B cell (primary cell): ENCODE data around the gene VASH1.

Experiments used
- CTCF ChIP-seq: fragments of 200-600 bp; IDR thresholded peaks from one replicate; pipeline ENCODE4 v1.8.0; 2022; ENCODE audit warnings: antibody characterized with exemption, mild to moderate bottlenecking
- EZH2 ChIP-seq: IDR thresholded peaks from 2 replicates; pipeline ENCODE4 v1.6.1; 2012; ENCODE audit warnings: borderline replicate concordance, low read depth, mild to moderate bottlenecking, moderate library complexity, low read length; ENCODE audit not compliant: insufficient read depth, poor library complexity, severe bottlenecking

GRCh38 chr14:76778546-76779215 is 17.4 kb downstream of the VASH1 start:
- TF ChIP-seq EZH2 = no peak
- TF ChIP-seq CTCF = no peak
